Measurements from ENCODE around the gene KCNN3. TPM values are rescaled to one million over a fixed set of nuclear protein-coding genes. Genes with fewer than 3 reads are reported as not detected.

The KCNN3 gene
- total RNA-seq, 1 experiment from 2014 or later: 0.41 TPM

- DNase-seq (ENCODE audit: low spot score): no peak
Observed at GRCh38 chr1:154663471-154664060, 206.5 kb downstream of the KCNN3 start.

DNA sequence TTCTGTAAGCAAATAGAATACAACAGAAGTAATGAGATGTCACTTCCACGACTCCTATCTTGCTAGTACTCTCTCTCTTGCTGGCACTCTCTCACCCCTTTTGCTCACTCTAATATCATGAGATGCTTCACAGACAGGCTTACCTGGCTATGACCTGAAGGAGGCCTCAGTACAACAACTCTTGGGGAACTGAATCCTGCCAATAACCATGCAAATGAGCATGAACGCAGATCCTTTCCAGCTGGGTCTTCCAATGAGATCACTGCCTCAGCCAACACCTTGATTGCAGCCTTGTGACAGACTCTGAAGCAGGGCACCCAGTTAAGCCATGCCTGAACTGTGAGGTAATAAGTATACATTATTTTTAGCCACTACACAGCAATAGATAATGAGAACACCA lies 209.0 kb downstream of the KCNN3 start:
- DNase-seq (ENCODE audit: low spot score): no peak

DNA sequence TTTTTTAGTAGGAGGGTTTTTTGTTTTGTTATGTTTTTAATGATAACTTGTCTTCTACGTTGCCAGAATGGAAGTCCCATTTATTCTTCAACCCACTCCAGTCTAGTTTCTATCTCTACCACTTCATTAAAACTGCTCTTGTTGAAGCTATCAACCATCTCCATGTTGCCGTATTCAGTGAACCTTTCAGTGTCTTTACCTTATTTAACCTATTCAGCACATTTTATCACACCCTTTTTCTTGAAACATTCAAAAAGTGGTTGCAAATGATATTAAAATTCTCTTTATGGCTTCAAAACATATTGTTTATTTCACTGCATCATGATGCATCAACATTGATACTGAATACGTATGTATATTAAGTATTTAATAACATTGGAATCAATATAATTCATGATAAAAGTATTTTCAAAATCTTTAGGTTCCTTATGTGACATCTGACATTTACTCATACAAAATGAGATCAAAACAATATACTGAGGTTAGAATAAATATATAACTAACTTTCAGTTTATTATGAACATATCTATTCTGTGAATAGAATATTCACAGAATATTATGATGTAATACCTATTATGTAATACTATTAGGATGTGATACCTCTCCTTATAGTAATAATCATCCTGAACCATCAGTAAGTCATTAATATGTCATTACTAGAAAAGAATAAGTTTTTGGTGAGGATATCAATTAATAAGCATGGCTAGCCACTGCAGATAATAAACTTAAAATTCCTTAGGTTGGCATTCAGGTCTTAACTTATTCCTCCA lies 210.1 kb downstream of the KCNN3 start:
- no peak for DNase-seq (ENCODE audit: low spot score)

- no peak for DNase-seq (ENCODE audit: low spot score)
Observed at GRCh38 chr1:154657556-154657955, 212.5 kb downstream of the KCNN3 start.

GRCh38 chr1:154652893-154653292 lies 217.2 kb downstream of the KCNN3 start:
- no peak for DNase-seq (ENCODE audit: low spot score)

Other genes with a start within 250 kb of the KCNN3 start
- gene PMVK, start 66.4 kb upstream of the KCNN3 start, total RNA-seq (2014; rRNA removed; shearing (Covaris generic)): 1.2 and 7.9 TPM in 2 replicates
- 22.8 and 31.2 TPM in 2 replicates for gene PBXIP1, start 85.8 kb upstream of the KCNN3 start, total RNA-seq (2014; rRNA removed; shearing (Covaris generic))
- gene PYGO2, start 91.5 kb upstream of the KCNN3 start, total RNA-seq (2014; rRNA removed; shearing (Covaris generic)): 18.0 TPM in 2 replicates
- gene SHC1, start 100.5 kb upstream of the KCNN3 start, total RNA-seq (2014; rRNA removed; shearing (Covaris generic)): 163 and 170 TPM in 2 replicates
- 170 and 248 TPM in 2 replicates for gene CKS1B, start 104.4 kb upstream of the KCNN3 start, total RNA-seq (2014; rRNA removed; shearing (Covaris generic))
- 31.4 and 37.9 TPM in 2 replicates for gene FLAD1, start 113.1 kb upstream of the KCNN3 start, total RNA-seq (2014; rRNA removed; shearing (Covaris generic))
- not detected in 2 replicates for gene LENEP, start 123.3 kb upstream of the KCNN3 start, total RNA-seq (2014; rRNA removed; shearing (Covaris generic))
- gene ZBTB7B, start 132.5 kb upstream of the KCNN3 start, total RNA-seq (2014; rRNA removed; shearing (Covaris generic)): 8.3 and 10.6 TPM in 2 replicates
- not detected in 2 replicates for gene DCST2, start 163.5 kb upstream of the KCNN3 start, total RNA-seq (2014; rRNA removed; shearing (Covaris generic))
- gene DCST1, start 163.5 kb upstream of the KCNN3 start, total RNA-seq (2014; rRNA removed; shearing (Covaris generic)): not detected in 2 replicates
- gene ADAM15, start 181.0 kb upstream of the KCNN3 start, total RNA-seq (2014; rRNA removed; shearing (Covaris generic)): 51.8 and 64.3 TPM in 2 replicates
- gene EFNA4, start 193.5 kb upstream of the KCNN3 start, total RNA-seq (2014; rRNA removed; shearing (Covaris generic)): 24.4 and 26.9 TPM in 2 replicates
- gene EFNA3, start 208.6 kb upstream of the KCNN3 start, total RNA-seq (2014; rRNA removed; shearing (Covaris generic)): 7.5 and 9.5 TPM in 2 replicates

Data from H4 (cell line).